ENCODE measurements around the gene ZNF385A.

Gene ZNF385A

DNA sequence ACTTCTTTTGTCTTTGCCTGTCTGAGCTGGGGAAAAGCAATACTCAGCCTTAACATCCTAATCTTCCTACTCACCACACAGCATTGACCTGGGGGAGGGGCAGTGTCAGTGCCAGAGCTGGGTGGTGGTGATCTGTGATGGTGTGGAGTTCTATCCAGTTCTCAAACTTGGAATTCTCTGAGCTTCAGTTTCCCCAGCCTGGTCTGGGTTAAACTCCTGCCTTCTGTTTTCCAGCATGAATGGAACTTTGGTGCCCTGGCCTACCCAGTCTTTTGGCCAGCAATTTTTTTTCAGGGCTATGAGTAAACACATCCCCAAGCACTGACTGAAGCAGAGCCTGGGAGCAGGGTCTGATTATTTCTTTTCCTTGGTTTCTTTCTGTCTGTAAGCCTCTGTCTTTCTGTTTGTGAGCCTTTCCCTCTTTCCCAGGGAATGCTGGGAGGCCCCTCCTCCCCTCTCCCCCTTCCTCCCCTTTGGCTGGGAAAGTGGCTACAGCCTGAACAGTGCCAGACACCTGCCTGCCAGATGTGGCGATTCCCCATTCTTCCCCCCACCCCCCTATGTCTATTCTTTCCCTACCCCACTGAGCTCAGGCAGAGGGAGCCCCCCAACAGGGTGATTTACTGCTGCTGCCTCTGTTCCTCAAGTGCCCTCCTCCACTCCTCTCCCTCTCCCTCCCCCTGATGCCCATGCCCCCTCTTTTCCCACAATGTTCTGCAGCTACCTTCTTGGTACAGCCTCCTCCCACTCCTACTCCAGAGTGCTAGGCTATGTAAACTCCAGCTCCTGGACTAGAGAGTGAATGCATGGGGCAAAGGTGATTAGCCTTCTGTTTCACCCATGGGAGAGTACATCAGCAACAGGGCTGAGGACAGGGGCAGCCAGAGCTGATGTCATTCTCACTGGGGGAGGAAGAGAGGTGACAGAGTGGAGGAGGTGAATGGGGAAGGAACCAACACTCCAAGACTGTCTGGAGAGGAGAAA is 31.4 kb downstream of the ZNF385A start:
- H3K4me3 ChIP-seq (ENCODE audit: low read depth, low read length): no peak overlapping the region
- DNase-seq (ENCODE audit: low read depth): no peak
- TF ChIP-seq, protein P1, sequence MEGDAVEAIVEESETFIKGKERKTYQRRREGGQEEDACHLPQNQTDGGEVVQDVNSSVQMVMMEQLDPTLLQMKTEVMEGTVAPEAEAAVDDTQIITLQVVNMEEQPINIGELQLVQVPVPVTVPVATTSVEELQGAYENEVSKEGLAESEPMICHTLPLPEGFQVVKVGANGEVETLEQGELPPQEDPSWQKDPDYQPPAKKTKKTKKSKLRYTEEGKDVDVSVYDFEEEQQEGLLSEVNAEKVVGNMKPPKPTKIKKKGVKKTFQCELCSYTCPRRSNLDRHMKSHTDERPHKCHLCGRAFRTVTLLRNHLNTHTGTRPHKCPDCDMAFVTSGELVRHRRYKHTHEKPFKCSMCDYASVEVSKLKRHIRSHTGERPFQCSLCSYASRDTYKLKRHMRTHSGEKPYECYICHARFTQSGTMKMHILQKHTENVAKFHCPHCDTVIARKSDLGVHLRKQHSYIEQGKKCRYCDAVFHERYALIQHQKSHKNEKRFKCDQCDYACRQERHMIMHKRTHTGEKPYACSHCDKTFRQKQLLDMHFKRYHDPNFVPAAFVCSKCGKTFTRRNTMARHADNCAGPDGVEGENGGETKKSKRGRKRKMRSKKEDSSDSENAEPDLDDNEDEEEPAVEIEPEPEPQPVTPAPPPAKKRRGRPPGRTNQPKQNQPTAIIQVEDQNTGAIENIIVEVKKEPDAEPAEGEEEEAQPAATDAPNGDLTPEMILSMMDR (IDR thresholded peaks at IDR 0.05; ENCODE audit: low read depth, low read length, missing control alignments): no peak

DNA sequence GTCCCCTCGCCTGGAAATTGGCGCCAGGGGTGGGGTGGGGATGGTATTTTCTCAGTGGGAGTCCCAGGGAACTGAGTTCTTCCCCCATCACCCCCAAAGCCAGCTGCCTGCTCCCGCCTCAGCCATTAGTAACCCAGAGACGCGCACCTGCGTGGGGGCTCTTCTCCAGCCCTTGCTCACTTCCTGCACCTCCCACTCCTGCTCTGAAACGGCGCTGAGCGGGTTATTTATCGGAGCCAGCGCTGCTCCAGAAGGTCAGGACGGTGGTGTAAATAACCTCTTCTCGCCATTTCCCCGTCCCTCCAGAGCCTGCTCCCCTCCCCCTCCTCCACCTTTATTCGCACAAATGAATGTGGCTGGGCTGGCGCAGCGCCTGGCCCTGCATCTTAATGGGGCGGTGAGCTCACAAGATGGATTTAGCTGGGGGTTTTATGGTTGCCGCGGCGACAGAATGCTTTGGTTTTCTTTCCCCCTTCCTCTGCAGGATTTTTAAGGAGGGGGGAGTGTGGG is 32.5 kb downstream of the ZNF385A start:
- no peak for DNase-seq (ENCODE audit: low read depth)
- TF ChIP-seq, protein P1 (IDR thresholded peaks at IDR 0.05; ENCODE audit: low read depth, low read length, missing control alignments): no peak
- H3K4me3 ChIP-seq (ENCODE audit: low read depth, low read length): no peak overlapping the region

DNA sequence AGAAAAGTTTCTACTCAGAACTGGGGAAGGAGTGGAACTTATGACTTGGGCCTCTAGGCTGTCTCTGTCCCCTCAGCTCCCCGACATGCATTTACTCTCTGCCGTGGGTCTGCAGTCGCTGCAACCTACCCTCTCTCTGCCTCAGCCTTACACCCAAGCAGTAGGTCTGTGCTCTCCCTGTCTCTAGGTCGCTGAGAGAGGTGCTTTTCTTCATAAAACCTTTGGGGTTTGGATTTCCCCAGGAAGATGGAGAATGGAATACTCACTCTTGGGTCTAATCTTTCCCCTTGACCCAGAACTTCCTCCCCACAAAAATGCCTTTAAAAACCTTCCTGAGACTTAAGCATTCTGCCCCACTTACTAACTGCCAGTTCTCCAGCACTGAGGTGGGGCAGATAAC is 33.2 kb downstream of the ZNF385A start:
- no peak overlapping the region for H3K4me3 ChIP-seq (ENCODE audit: low read depth, low read length)
- DNase-seq (ENCODE audit: low read depth): no peak
- TF ChIP-seq, protein P1 (IDR thresholded peaks at IDR 0.05; ENCODE audit: low read depth, low read length, missing control alignments): no peak

DNA sequence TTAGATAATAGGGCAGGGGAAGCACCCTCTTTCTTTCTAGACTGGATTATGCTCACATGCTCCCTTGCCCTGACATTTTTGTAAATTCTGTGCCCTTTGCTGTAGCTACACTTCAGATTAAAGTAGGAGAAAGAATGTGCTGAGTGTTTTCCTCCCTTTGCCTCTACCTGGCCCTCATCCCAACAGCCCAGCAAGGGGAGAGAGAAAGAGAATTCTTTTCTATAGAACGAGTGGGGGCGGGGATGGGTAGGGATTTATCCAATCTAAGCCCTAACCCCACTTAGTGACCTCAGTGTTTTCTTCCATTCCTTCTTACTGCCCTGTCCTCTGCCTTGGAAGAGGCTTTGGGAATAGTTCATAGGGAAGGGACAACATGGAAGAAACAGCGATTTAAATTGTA is 33.8 kb downstream of the ZNF385A start:
- DNase-seq (ENCODE audit: low read depth): no peak
- H3K4me3 ChIP-seq (ENCODE audit: low read depth, low read length): no peak overlapping the region
- TF ChIP-seq, protein P1 (IDR thresholded peaks at IDR 0.05; ENCODE audit: low read depth, low read length, missing control alignments): no peak

DNA sequence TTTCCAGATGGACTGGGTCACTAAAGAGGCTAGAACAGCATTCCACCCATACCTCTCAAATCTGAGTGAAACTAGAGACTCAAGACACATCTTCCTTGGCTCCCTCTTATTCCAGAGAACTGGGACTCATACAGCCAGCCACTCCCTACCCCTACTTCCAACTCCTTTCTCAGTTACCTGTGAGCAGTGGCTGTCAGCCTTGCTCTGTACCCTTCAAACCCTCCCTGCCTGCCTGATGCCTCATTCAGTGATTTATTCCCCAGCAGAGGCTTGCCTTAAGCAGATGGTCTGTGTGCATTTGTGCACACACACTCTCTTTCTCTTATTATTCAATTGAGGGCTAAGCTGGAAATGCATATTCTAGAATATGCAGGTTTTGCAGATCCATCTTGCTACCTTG is 34.9 kb downstream of the ZNF385A start:
- DNase-seq (ENCODE audit: low read depth): no peak
- TF ChIP-seq, protein P1 (IDR thresholded peaks at IDR 0.05; ENCODE audit: low read depth, low read length, missing control alignments): no peak
- H3K4me3 ChIP-seq (ENCODE audit: low read depth, low read length): no peak overlapping the region

DNA sequence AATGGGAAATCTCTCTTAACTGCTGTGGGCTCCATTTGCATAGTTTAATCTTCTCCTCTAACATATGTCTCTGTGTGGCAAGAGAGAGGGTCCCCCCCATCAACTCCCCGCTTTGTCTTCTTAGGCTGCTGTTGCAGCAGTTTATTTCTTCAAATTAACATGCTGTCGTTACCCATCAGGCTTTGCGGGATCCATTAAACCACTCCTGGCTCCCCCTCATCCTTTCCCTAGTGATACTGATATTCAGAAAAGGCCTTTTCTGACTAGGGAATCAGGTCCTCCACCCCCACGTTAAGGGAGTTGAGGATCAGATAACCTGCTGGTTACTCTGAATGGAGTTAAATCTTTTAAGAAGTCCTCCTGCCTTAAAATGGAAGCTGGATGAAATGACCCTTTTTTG is 35.5 kb downstream of the ZNF385A start:
- no peak for DNase-seq (ENCODE audit: low read depth)
- TF ChIP-seq, protein P1 (IDR thresholded peaks at IDR 0.05; ENCODE audit: low read depth, low read length, missing control alignments): no peak
- H3K4me3 ChIP-seq (ENCODE audit: low read depth, low read length): no peak overlapping the region

Measured in GM12864 (cell line).